ENCODE results near the gene ANK2.
A peak's percentile ranks its signal among the peaks of the same experiment; 100 is the strongest.

Gene ANK2

GRCh38 chr4:113289766-113290165, 240.3 kb downstream of the ANK2 start:
- DNase-seq (ENCODE audit: low read depth) = peak; percentile 30

- DNase-seq (ENCODE audit: low read depth) = no peak
Measured at GRCh38 chr4:113290666-113291065, 241.2 kb downstream of the ANK2 start.

GRCh38 chr4:113292371-113293042, 243.1 kb downstream of the ANK2 start:
- no peak for DNase-seq (ENCODE audit: low read depth)

- no peak for DNase-seq (ENCODE audit: low read depth)
Measured at GRCh38 chr4:113293043-113293560, 243.6 kb downstream of the ANK2 start.

- no peak for DNase-seq (ENCODE audit: low read depth)
Measured at GRCh38 chr4:113293674-113294073, 244.2 kb downstream of the ANK2 start.

- no peak for DNase-seq (ENCODE audit: low read depth)
Measured at GRCh38 chr4:113294908-113295307, 245.5 kb downstream of the ANK2 start.

GRCh38 chr4:113300471-113300928, 251.0 kb downstream of the ANK2 start:
- DNase-seq (ENCODE audit: low read depth) = no peak

GRCh38 chr4:113302051-113302450, 252.6 kb downstream of the ANK2 start:
- DNase-seq (ENCODE audit: low read depth) = no peak

GRCh38 chr4:113303315-113303714, 253.9 kb downstream of the ANK2 start:
- no peak for DNase-seq (ENCODE audit: low read depth)

GRCh38 chr4:113311047-113311446, 261.6 kb downstream of the ANK2 start:
- no peak for DNase-seq (ENCODE audit: low read depth)

- DNase-seq (ENCODE audit: low read depth) = no peak
Measured at GRCh38 chr4:113312529-113312928, 263.1 kb downstream of the ANK2 start.

GRCh38 chr4:113314426-113314825, 265.0 kb downstream of the ANK2 start:
- DNase-seq (ENCODE audit: low read depth) = no peak

GRCh38 chr4:113316879-113317278, 267.4 kb downstream of the ANK2 start:
- DNase-seq (ENCODE audit: low read depth) = no peak

GRCh38 chr4:113317523-113317922, 268.1 kb downstream of the ANK2 start:
- no peak for DNase-seq (ENCODE audit: low read depth)

- no peak for DNase-seq (ENCODE audit: low read depth)
Measured at GRCh38 chr4:113322736-113323135, 273.3 kb downstream of the ANK2 start.

GRCh38 chr4:113325876-113326615, 276.6 kb downstream of the ANK2 start:
- no peak for DNase-seq (ENCODE audit: low read depth)

GRCh38 chr4:113327494-113327893, 278.0 kb downstream of the ANK2 start:
- no peak for DNase-seq (ENCODE audit: low read depth)

- no peak for DNase-seq (ENCODE audit: low read depth)
Measured at GRCh38 chr4:113328514-113328913, 279.1 kb downstream of the ANK2 start.

- no peak for DNase-seq (ENCODE audit: low read depth)
Measured at GRCh38 chr4:113330200-113330599, 280.7 kb downstream of the ANK2 start.

GRCh38 chr4:113331811-113332210, 282.4 kb downstream of the ANK2 start:
- DNase-seq (ENCODE audit: low read depth) = no peak

GRCh38 chr4:113332701-113333100, 283.2 kb downstream of the ANK2 start:
- DNase-seq (ENCODE audit: low read depth) = no peak

- DNase-seq (ENCODE audit: low read depth) = no peak
Measured at GRCh38 chr4:113335746-113336145, 286.3 kb downstream of the ANK2 start.

- no peak for DNase-seq (ENCODE audit: low read depth)
Measured at GRCh38 chr4:113336556-113336955, 287.1 kb downstream of the ANK2 start.
